Smooth muscle cell (in vitro differentiated cells): ENCODE measurements around the gene SCAPER. TPM values are rescaled to one million over a fixed set of nuclear protein-coding genes. Genes with fewer than 3 reads are reported as not detected.

Experiments
- DNase-seq: peaks from one replicate; lab custom pipeline; 2025; ENCODE audit not compliant: unreplicated experiment; lab: John Stamatoyannopoulos, UW
- H2AFZ ChIP-seq: fragments of 200-600 bp; sonication (generic); 2 replicates; pipeline ENCODE4 v1.6.0; 2016; ENCODE audit warnings: antibody characterized with exemption, low read depth, mild to moderate bottlenecking
- H3F3A ChIP-seq: fragments of 200-600 bp; sonication (generic); 2 replicates; pipeline ENCODE4 v1.6.0; 2017; ENCODE audit warnings: antibody characterized with exemption, low read depth
- H3K27ac ChIP-seq: fragments of 200-600 bp; sonication (generic); 2 replicates; pipeline ENCODE4 v1.5.1; 2016; ENCODE audit warnings: low read depth, mild to moderate bottlenecking
- H3K27me3 ChIP-seq: fragments of 200-600 bp; sonication (generic); 2 replicates; pipeline ENCODE4 v1.6.1; 2016; ENCODE audit warnings: low read depth, mild to moderate bottlenecking
- H3K36me3 ChIP-seq: fragments of 200-600 bp; sonication (generic); 2 replicates; pipeline ENCODE4 v1.5.1; 2016; ENCODE audit warnings: low read depth
- H3K4me1 ChIP-seq: fragments of 200-600 bp; sonication (generic); 2 replicates; pipeline ENCODE4 v1.5.1; 2016; ENCODE audit warnings: low read depth
- H3K4me2 ChIP-seq: fragments of 200-600 bp; sonication (generic); 2 replicates; pipeline ENCODE4 v1.6.0; 2016; ENCODE audit warnings: mild to moderate bottlenecking
- H3K4me3 ChIP-seq: fragments of 200-600 bp; sonication (generic); 2 replicates; pipeline ENCODE4 v1.5.1; 2016; ENCODE audit warnings: mild to moderate bottlenecking
- H3K79me2 ChIP-seq: fragments of 200-600 bp; sonication (generic); 2 replicates; pipeline ENCODE4 v1.6.0; 2016; ENCODE audit warnings: low read depth, mild to moderate bottlenecking
- H3K9ac ChIP-seq: fragments of 200-600 bp; sonication (generic); 2 replicates; pipeline ENCODE4 v1.6.0; 2016; ENCODE audit warnings: low read depth
- H3K9me3 ChIP-seq: fragments of 200-600 bp; sonication (generic); replicated peaks from 2 replicates; pipeline ENCODE4 v1.5.1; 2016; ENCODE audit warnings: low read depth
- H4K20me1 ChIP-seq: fragments of 200-600 bp; sonication (generic); 2 replicates; pipeline ENCODE4 v1.6.0; 2016; ENCODE audit warnings: low read depth
- CTCF ChIP-seq: fragments of 200-600 bp; sonication (generic); IDR thresholded peaks from 2 replicates; pipeline ENCODE4 v1.5.1; 2017; ENCODE audit warnings: borderline replicate concordance, mild to moderate bottlenecking, antibody characterized with exemption; ENCODE audit not compliant: insufficient read depth, poor library complexity, severe bottlenecking
- WGBS: methylation state at CpG from one replicate; pipeline ENCODE4 v1.1.7; 2016; ENCODE audit warnings: low lambda C conversion rate; 5-methylcytosine and 5-hydroxymethylcytosine counted together
- polyA plus RNA-seq: library from polyadenylated mRNA; unstranded; fragments of >200 nt; fragmentation: Nextera tagmentation; extraction: Ambion mirVana; gene quantifications from 2 replicates; pipeline ENCODE4 v1.2.1, GENCODE V29; 2016
- total RNA-seq: library from RNA; depleted of rRNA; stranded (reverse); fragments of >200 nt; gene quantifications from 2 replicates; pipeline ENCODE4 v1.2.3, GENCODE V29; 2014

SCAPER gene
- total and polyA plus RNA-seq, 2 experiments from 2014 or later: 6.6 to 34.3 TPM

- TF ChIP-seq CTCF: no peak
- Histone ChIP-seq H2AFZ (no peak overlapping the region), H3K9me3 (no peaks in the 10 kb centered on the region)
Measured at GRCh38 chr15:76802411-76802810, 102.7 kb downstream of the SCAPER start.

GRCh38 chr15:76799760-76800159, 105.4 kb downstream of the SCAPER start:
- H3K27ac ChIP-seq: no peak overlapping the region
- 92% methylated on average over 2 of the region's 2 CpGs for WGBS
- no peaks in the 10 kb centered on the region for H3K36me3 ChIP-seq
- no peak overlapping the region for H3K4me2 ChIP-seq
- H3K27me3 ChIP-seq: no peaks in the 10 kb centered on the region
- no peak for TF ChIP-seq CTCF
- H4K20me1 ChIP-seq: no peaks in the 10 kb centered on the region
- DNase-seq: no peak
- no peaks in the 10 kb centered on the region for H3K9me3 ChIP-seq
- peaks cover 9% of the 10 kb centered on the region for H3K4me1 ChIP-seq
- no peak overlapping the region for H3K9ac ChIP-seq
- H3K79me2 ChIP-seq: no peaks in the 10 kb centered on the region
- no peak overlapping the region for H2AFZ ChIP-seq
- H3K4me3 ChIP-seq: no peak overlapping the region
- no peaks in the 10 kb centered on the region for H3F3A ChIP-seq

More at GRCh38 chr15:76802411-76802810, 102.7 kb downstream of the SCAPER start:
- Histone ChIP-seq H3K4me2 (no peak overlapping the region), H3F3A (no peaks in the 10 kb centered on the region), H3K27me3 (no peaks in the 10 kb centered on the region), H3K27ac (no peak overlapping the region), H3K9ac (no peak overlapping the region), H3K4me3 (no peak overlapping the region), H4K20me1 (no peaks in the 10 kb centered on the region), H3K4me1 (peaks cover 9% of the 10 kb centered on the region), H3K36me3 (no peaks in the 10 kb centered on the region), H3K79me2 (no peaks in the 10 kb centered on the region)
- WGBS: 67% methylated on average over 3 of the region's 3 CpGs
- DNase-seq: no peak

- DNase-seq: no peak
- no peak overlapping the region for H2AFZ ChIP-seq
- TF ChIP-seq CTCF: no peak
- no peak overlapping the region for H3K4me3 ChIP-seq
- H3F3A ChIP-seq: no peaks in the 10 kb centered on the region
- H3K27ac ChIP-seq: no peak overlapping the region
- no peak overlapping the region for H3K9ac ChIP-seq
- peaks cover 5% of the 10 kb centered on the region for H3K36me3 ChIP-seq
- H4K20me1 ChIP-seq: no peaks in the 10 kb centered on the region
- no peaks in the 10 kb centered on the region for H3K27me3 ChIP-seq
- 97% methylated on average over 5 of the region's 5 CpGs for WGBS
- no peaks in the 10 kb centered on the region for H3K79me2 ChIP-seq
- H3K4me1 ChIP-seq: no peaks in the 10 kb centered on the region
- no peaks in the 10 kb centered on the region for H3K9me3 ChIP-seq
- no peak overlapping the region for H3K4me2 ChIP-seq
Measured at GRCh38 chr15:76795217-76795616, 109.9 kb downstream of the SCAPER start.

- DNase-seq: no peak
- Histone ChIP-seq H3K27me3 (no peaks in the 10 kb centered on the region), H3K9me3 (no peaks in the 10 kb centered on the region), H3K4me2 (no peak overlapping the region), H3K4me3 (no peak overlapping the region), H4K20me1 (no peaks in the 10 kb centered on the region), H3F3A (no peaks in the 10 kb centered on the region), H2AFZ (no peak overlapping the region), H3K79me2 (no peaks in the 10 kb centered on the region), H3K36me3 (peaks cover 5% of the 10 kb centered on the region), H3K9ac (no peak overlapping the region), H3K27ac (no peak overlapping the region), H3K4me1 (no peaks in the 10 kb centered on the region)
- no peak for TF ChIP-seq CTCF
Measured at GRCh38 chr15:76793162-76793561, 112.0 kb downstream of the SCAPER start.
